Astrocyte (in vitro differentiated cells and primary cell): ENCODE results near the gene TMEM184C. TPM values are rescaled to one million over a fixed set of nuclear protein-coding genes. Genes with fewer than 3 reads are reported as not detected.

Experiments used
- DNase-seq: peaks from one replicate; pipeline ENCODE4 v3.0.0-alpha.2; 2010; ENCODE audit warnings: low read depth
- FAIRE-seq: peaks from 2 replicates; lab custom pipeline; 2011; peaks lifted over from hg19 to GRCh38; lab: Jason Lieb, UNC
- H2AFZ ChIP-seq: 2 replicates; pipeline ENCODE4 v1.6.0; 2012; ENCODE audit warnings: low read depth, low read length, inconsistent platforms
- H3K27ac ChIP-seq: 2 replicates; pipeline ENCODE4 v1.5.1; 2011; ENCODE audit warnings: low read depth, low read length, inconsistent platforms
- H3K27me3 ChIP-seq: 2 replicates; pipeline ENCODE4 v1.6.0; 2011; ENCODE audit warnings: low read length, inconsistent platforms; ENCODE audit not compliant: insufficient read depth
- H3K36me3 ChIP-seq: 2 replicates; pipeline ENCODE4 v1.5.1; 2011; ENCODE audit warnings: low read length, inconsistent platforms; ENCODE audit not compliant: insufficient read depth
- H3K4me1 ChIP-seq: 2 replicates; pipeline ENCODE4 v1.5.1; 2011; ENCODE audit warnings: low read length, inconsistent platforms; ENCODE audit not compliant: insufficient read depth
- H3K4me2 ChIP-seq: 2 replicates; pipeline ENCODE4 v1.6.0; 2012; ENCODE audit warnings: low read length, inconsistent platforms
- H3K4me3 ChIP-seq: 2 replicates; pipeline ENCODE4 v1.5.1; 2011; ENCODE audit warnings: low read depth, mild to moderate bottlenecking, low read length, inconsistent platforms; ENCODE audit not compliant: insufficient read depth
- H3K79me2 ChIP-seq: 2 replicates; pipeline ENCODE4 v1.6.0; 2012; ENCODE audit warnings: mild to moderate bottlenecking, low read length, inconsistent platforms; ENCODE audit not compliant: insufficient read depth
- H3K9ac ChIP-seq: 2 replicates; pipeline ENCODE4 v1.6.0; 2012; ENCODE audit warnings: mild to moderate bottlenecking, low read length, inconsistent platforms
- H3K9me3 ChIP-seq: 2 replicates; pipeline ENCODE4 v1.5.1; 2012; ENCODE audit warnings: low read depth, mild to moderate bottlenecking, low read length, inconsistent platforms; ENCODE audit not compliant: insufficient read depth
- H4K20me1 ChIP-seq: 2 replicates; pipeline ENCODE4 v1.6.0; 2012; ENCODE audit warnings: low read length, inconsistent platforms; ENCODE audit not compliant: insufficient read depth
- H3K27ac Mint-ChIP-seq: one replicate; pipeline ENCODE4 v1.8.0; 2021; ENCODE audit warnings: mild to moderate bottlenecking, mixed read lengths; ENCODE audit not compliant: unreplicated experiment
- H3K27me3 Mint-ChIP-seq: one replicate; pipeline ENCODE4 v1.8.0; 2021; ENCODE audit warnings: low read depth, mixed read lengths; ENCODE audit not compliant: unreplicated experiment
- H3K36me3 Mint-ChIP-seq: one replicate; pipeline ENCODE4 v1.8.0; 2021; ENCODE audit warnings: low read depth, mixed read lengths; ENCODE audit not compliant: unreplicated experiment
- H3K4me1 Mint-ChIP-seq: one replicate; pipeline ENCODE4 v1.8.0; 2021; ENCODE audit warnings: low read depth, mixed read lengths; ENCODE audit not compliant: unreplicated experiment
- H3K4me3 Mint-ChIP-seq: one replicate; pipeline ENCODE4 v1.8.0; 2021; ENCODE audit warnings: mild to moderate bottlenecking, moderate library complexity, mixed read lengths; ENCODE audit not compliant: unreplicated experiment
- H3K9me3 Mint-ChIP-seq: one replicate; pipeline ENCODE4 v1.8.0; 2021; ENCODE audit warnings: mild to moderate bottlenecking, mixed read lengths; ENCODE audit not compliant: unreplicated experiment
- CTCF ChIP-seq: IDR thresholded peaks from 2 replicates; pipeline ENCODE4 v1.5.1; 2011; ENCODE audit warnings: low read depth, mild to moderate bottlenecking, inconsistent platforms, low read length, moderate library complexity; ENCODE audit not compliant: insufficient read depth
- EZH2 ChIP-seq: IDR thresholded peaks from 2 replicates; pipeline ENCODE4 v1.6.1; 2012; ENCODE audit warnings: mild to moderate bottlenecking, low read length, inconsistent platforms; ENCODE audit not compliant: insufficient read depth
- total RNA-seq: library from RNA; stranded (reverse); gene quantifications from 2 replicates; pipeline ENCODE4 v1.2.1, GENCODE V29; 2021

Gene TMEM184C
- total RNA-seq, 1 donor from 2014 or later: 42.3 TPM

DNA sequence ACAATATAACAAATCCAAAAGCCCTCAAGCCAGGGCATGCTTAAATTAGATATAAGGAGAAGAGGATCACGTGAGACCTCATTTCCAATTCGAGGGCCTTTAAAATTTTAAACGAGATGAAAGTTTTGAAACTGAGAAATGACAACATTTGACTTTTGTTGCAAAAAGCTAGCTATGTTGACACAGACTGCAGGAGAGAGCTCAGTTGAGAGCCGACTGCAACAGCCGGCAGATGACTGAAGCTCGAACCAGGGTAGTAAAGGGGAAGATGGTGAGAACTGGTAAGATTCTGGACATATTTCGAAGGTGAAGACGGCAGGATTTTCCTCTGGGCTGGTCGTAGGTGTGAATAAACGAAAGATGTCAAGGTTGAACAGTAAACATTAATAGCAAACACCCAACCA lies 66.0 kb downstream of the TMEM184C start:
- H3K4me3 ChIP-seq: peak overlapping the region; percentile 89
- Mint-ChIP-seq H3K9me3 (no peaks in the 10 kb centered on the region), H3K27ac (peak overlapping the region; percentile 63), H3K27me3 (no peaks in the 10 kb centered on the region), H3K4me1 (peaks cover 4% of the 10 kb centered on the region), H3K36me3 (peaks cover 4% of the 10 kb centered on the region), H3K4me3 (peak overlapping the region; percentile 91)
- H3K4me2 ChIP-seq: peak overlapping the region; percentile 94
- no peaks in the 10 kb centered on the region for H3K36me3 ChIP-seq
- peak overlapping the region; percentile 93 for H3K27ac ChIP-seq
- H3K4me1 ChIP-seq: peaks cover 5% of the 10 kb centered on the region
- no peak for TF ChIP-seq CTCF
- TF ChIP-seq EZH2: no peak
- H3K79me2 ChIP-seq: peaks cover 53% of the 10 kb centered on the region
- peak overlapping the region; percentile 96 for H3K9ac ChIP-seq
- H3K27me3 ChIP-seq: no peaks in the 10 kb centered on the region
- H3K9me3 ChIP-seq: no peaks in the 10 kb centered on the region
- FAIRE-seq (no peak), DNase-seq (no peak)
- peak overlapping the region; percentile 84 for H2AFZ ChIP-seq
- peaks cover 8% of the 10 kb centered on the region for H4K20me1 ChIP-seq

DNA sequence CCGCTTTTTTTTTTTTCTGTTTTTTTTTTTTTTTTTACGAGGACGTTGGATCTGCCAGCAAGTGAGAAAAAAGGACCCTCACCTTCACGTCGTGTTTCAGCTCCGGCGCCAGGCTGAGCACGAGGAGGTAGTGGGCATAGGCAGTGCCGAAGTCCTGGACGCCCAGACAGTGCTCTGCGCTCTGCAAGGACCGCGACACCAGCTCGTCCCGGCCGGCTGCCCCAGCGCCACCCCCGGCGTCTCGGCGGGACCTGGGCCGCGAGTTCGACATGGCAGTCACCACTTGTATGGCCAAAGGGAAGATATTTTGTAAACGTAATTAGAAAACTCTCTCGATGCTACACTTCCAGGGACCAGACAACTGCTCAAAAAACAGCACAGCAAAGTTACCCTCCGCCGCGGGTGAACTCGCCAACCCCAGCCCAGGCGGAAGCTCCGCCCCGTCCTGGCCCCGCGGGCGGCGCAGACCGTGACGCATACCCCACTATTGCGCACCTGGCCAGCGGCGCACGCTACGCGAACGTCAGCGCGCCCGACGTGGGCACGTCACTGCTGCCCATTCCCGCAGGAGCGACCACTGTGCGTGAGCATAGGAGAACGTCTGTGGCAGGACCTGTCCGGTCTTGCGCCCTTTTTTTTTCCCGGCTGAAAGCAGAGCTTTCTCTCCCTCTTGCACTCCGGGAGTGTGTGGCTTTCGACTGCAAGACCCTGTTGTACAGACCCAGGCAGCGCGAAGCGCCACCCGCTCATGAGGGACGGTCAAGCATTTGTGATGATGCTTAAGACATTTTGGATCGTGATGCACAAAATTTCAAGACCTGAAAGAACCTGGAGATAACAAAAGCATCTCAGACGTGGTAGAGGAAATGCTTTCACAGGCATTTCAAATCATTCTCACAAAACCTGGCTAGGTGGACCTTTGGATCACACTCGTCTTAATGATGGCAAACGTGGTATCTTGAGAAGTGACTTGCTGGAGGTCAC lies 66.8 kb downstream of the TMEM184C start, which contains the start of gene PRMT9:
Gene PRMT9 (minus strand): TSS at position 447 of the 984 bp plus-strand sequence. CDS start 176 bp downstream, at position 271.
- no peaks in the 10 kb centered on the region for H3K36me3 Mint-ChIP-seq
- FAIRE-seq (no peak), DNase-seq (peak; percentile 93)
- H3K4me1 ChIP-seq: peaks cover 5% of the 10 kb centered on the region
- H3K79me2 ChIP-seq: peaks cover 47% of the 10 kb centered on the region
- H3K27me3 Mint-ChIP-seq: no peaks in the 10 kb centered on the region
- no peaks in the 10 kb centered on the region for H3K36me3 ChIP-seq
- H2AFZ ChIP-seq: peak within 1 kb of the TSS; percentile 84
- no peak for TF ChIP-seq CTCF
- TF ChIP-seq EZH2: no peak
- H3K4me3 ChIP-seq: peak within 1 kb of the TSS; percentile 89
- H3K4me2 ChIP-seq: peak within 1 kb of the TSS; percentile 94
- no peaks in the 10 kb centered on the region for H3K27me3 ChIP-seq
- peaks cover 4% of the 10 kb centered on the region for H3K4me1 Mint-ChIP-seq
- H3K4me3 Mint-ChIP-seq: peak within 1 kb of the TSS; percentile 91
- peak within 1 kb of the TSS; percentile 97 for H3K27ac Mint-ChIP-seq
- H4K20me1 ChIP-seq: peaks cover under 1% of the 10 kb centered on the region
- H3K9me3 ChIP-seq: no peaks in the 10 kb centered on the region
- H3K27ac ChIP-seq: peak within 1 kb of the TSS; percentile 93
- H3K9me3 Mint-ChIP-seq: no peaks in the 10 kb centered on the region
- H3K9ac ChIP-seq: peak within 1 kb of the TSS; percentile 96
